RWPE2 (cell line): ENCODE data around the gene SKAP2.

Source experiments
- ATAC-seq: fragments of 200-7000 bp; cut with Tn5 transposase; 3 replicates; pipeline ENCODE4 v1.9.1; 2021; ENCODE audit warnings: low read depth
- DNase-seq: peaks from one replicate; pipeline ENCODE4 v3.0.0-alpha.2; 2020; ENCODE audit warnings: low spot score
- H3K27ac ChIP-seq: fragments of 450-650 bp; 2 replicates; pipeline ENCODE4 v1.5.1; 2017; ENCODE audit warnings: mild to moderate bottlenecking; ENCODE audit not compliant: poor library complexity, severe bottlenecking
- H3K27me3 ChIP-seq: fragments of 250-450 bp; sonication (Bioruptor Pico); 2 replicates; pipeline ENCODE4 v1.5.1; 2021; ENCODE audit warnings: mild to moderate bottlenecking, moderate library complexity; ENCODE audit not compliant: insufficient read depth, poor library complexity, severe bottlenecking
- H3K36me3 ChIP-seq: fragments of 250-450 bp; sonication (Bioruptor Pico); 2 replicates; pipeline ENCODE4 v1.5.1; 2020; ENCODE audit warnings: low read depth, mild to moderate bottlenecking, moderate library complexity
- H3K4me1 ChIP-seq: fragments of 250-450 bp; sonication (Bioruptor Pico); 2 replicates; pipeline ENCODE4 v1.5.1; 2021; ENCODE audit warnings: mild to moderate bottlenecking, moderate library complexity; ENCODE audit not compliant: insufficient read depth, poor library complexity, severe bottlenecking
- H3K4me3 ChIP-seq: fragments of 250-450 bp; sonication (Bioruptor Pico); 2 replicates; pipeline ENCODE4 v1.5.1; 2021; ENCODE audit warnings: mild to moderate bottlenecking, moderate library complexity; ENCODE audit not compliant: severe bottlenecking
- H3K9me3 ChIP-seq: fragments of 250-450 bp; sonication (Bioruptor Pico); 2 replicates; pipeline ENCODE4 v1.5.1; 2021; ENCODE audit warnings: mild to moderate bottlenecking, moderate library complexity; ENCODE audit not compliant: severe bottlenecking
- CTCF ChIP-seq: fragments of 450-650 bp; IDR thresholded peaks from one replicate; pipeline ENCODE4 v1.5.1; 2017; ENCODE audit warnings: mild to moderate bottlenecking, moderate library complexity; ENCODE audit not compliant: poor library complexity, severe bottlenecking

Gene SKAP2

GRCh38 chr7:26687032-26687431 lies 177.4 kb downstream of the SKAP2 start:
- H3K27me3 ChIP-seq = no peaks in the 10 kb centered on the region
- no peaks in the 10 kb centered on the region; the same call in 1 of the 2 replicates for H3K36me3 ChIP-seq
- no peak for DNase-seq
- peaks cover 8% of the 10 kb centered on the region for H3K4me1 ChIP-seq
- H3K27ac ChIP-seq = no peak overlapping the region
- TF ChIP-seq CTCF = no peak
- no peak for ATAC-seq
- no peak overlapping the region for H3K4me3 ChIP-seq
- H3K9me3 ChIP-seq = no peaks in the 10 kb centered on the region

DNA sequence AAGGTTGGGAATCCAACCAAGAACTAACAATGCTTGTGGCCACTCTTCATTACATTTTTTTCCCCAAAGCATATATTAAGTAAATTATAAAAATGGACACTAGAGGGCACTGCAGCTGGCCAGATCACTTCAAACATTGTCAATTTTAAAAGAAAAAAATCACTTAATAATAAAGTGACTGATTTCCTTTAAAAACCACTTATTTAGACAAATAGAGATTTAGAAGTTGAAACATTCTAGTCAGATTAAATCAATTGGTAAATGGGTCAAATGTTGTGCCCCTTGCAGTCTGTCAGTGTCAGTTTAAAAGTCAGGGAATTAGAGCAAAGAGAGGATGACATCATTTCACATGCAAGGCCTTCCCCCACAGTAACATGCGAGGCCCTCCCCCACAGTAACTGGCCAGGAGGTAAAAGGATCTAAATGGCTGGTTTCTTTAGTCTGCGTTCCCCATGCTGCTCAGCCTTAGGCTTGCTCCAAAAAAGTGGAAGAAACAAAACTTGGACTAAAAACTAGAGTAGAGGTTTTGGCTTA lies 177.9 kb downstream of the SKAP2 start:
- Histone ChIP-seq H3K9me3 (no peaks in the 10 kb centered on the region), H3K4me3 (no peak overlapping the region), H3K27me3 (no peaks in the 10 kb centered on the region), H3K4me1 (peaks cover 8% of the 10 kb centered on the region), H3K27ac (no peak overlapping the region), H3K36me3 (no peaks in the 10 kb centered on the region; the same call in 1 of the 2 replicates)
- ATAC-seq = peak; percentile 51; the same call in 1 of the 3 replicates
- no peak for DNase-seq
- TF ChIP-seq CTCF = peak; percentile 93

GRCh38 chr7:26685606-26686005 lies 178.8 kb downstream of the SKAP2 start:
- Histone ChIP-seq H3K27me3 (no peaks in the 10 kb centered on the region), H3K36me3 (no peaks in the 10 kb centered on the region; the same call in 1 of the 2 replicates), H3K4me1 (peaks cover 8% of the 10 kb centered on the region), H3K27ac (no peak overlapping the region), H3K9me3 (no peaks in the 10 kb centered on the region), H3K4me3 (no peak overlapping the region)
- DNase-seq (no peak), ATAC-seq (no peak)
- no peak for TF ChIP-seq CTCF

DNA sequence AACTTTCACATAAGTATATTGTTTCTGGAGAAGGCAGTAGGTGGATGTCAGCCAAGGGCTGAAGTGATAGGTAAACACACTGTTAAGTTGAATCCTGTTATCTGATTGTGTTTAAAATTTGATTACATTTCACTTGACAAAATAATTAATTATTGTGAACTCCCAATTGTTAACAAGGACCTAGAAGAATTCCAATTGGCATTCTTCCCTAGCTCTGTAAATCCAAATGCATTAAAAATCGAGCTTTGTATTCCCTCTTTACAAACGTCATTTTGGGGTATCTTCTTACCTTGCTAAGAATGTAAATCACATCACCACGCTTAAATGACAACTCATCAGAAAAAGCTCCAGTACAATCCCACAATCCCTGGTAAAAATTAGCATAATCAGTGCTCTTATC lies 179.9 kb downstream of the SKAP2 start:
- no peak for TF ChIP-seq CTCF
- no peak for ATAC-seq
- Histone ChIP-seq H3K36me3 (no peaks in the 10 kb centered on the region; the same call in 1 of the 2 replicates), H3K4me3 (no peak overlapping the region), H3K27ac (no peak overlapping the region), H3K27me3 (no peaks in the 10 kb centered on the region), H3K4me1 (peaks cover 4% of the 10 kb centered on the region), H3K9me3 (no peaks in the 10 kb centered on the region)
- DNase-seq = no peak

GRCh38 chr7:26683277-26683676 lies 181.1 kb downstream of the SKAP2 start:
- H3K9me3 ChIP-seq = no peaks in the 10 kb centered on the region
- no peaks in the 10 kb centered on the region for H3K27me3 ChIP-seq
- no peak for TF ChIP-seq CTCF
- no peaks in the 10 kb centered on the region; the same call in 1 of the 2 replicates for H3K36me3 ChIP-seq
- ATAC-seq (no peak), DNase-seq (no peak)
- H3K4me3 ChIP-seq = no peak overlapping the region
- peaks cover 4% of the 10 kb centered on the region for H3K4me1 ChIP-seq
- no peak overlapping the region for H3K27ac ChIP-seq
